ENCODE data around the gene C16orf95.
"Not testable (repeated sequence)": the region's sequence is repeated elsewhere in the genome, so short reads cannot be mapped to it uniquely, and the experiment has no call there.

The C16orf95 gene, protein sequence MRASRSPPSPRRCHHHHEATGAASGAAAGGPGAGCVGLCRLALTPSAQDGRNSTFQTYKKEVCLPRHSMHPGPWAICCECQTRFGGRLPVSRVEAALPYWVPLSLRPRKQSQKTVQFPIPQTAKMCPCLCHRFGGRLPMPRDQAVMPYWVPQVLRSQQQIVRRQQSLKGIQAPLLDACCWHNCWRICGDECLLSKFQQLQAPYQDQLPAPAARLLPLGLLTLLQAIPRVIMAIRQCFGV

DNA sequence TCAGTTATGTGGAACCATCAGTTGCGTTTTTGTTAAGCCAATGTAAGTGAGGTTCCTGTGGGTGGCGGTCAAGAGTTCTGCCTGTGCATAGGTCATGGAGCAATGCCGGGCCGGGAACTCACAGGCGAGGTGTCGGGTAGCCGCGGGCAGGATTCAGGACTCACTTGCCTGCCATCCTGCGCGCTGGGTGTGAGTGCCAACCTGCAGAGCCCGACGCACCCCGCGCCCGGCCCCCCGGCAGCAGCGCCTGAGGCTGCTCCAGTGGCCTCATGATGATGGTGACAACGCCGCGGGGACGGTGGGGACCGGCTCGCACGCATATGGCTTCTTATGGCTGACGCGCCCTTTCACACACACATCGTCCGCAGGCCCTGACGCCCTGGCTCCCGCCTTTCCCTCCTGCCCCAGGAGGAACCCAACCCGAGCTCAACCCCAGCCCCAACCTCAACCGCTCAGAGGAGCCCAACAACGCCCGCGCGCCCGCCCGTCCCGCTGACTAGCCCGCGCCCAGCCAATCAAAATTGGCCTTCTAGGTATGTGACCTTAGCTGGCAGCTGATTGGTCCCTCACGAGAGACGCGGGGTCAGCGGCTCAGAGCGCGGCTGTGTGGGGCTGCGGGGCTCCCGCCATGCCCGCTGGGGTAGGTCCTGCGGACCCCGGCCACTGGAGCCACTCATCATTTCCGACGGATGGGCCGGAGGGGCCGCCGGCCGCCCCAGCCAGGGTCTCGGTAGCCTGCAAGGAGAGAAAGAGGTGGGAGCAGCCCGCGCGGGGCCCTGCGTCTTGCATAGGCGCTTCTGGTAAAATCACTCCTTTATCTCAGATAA, at the start of gene C16orf95:
Gene C16orf95 (minus strand): TSS at position 470 of the 827 bp plus-strand sequence. CDS start 150 bp downstream, at position 320.
- DNase-seq (ENCODE audit: low read depth) = peak; percentile 90

DNA sequence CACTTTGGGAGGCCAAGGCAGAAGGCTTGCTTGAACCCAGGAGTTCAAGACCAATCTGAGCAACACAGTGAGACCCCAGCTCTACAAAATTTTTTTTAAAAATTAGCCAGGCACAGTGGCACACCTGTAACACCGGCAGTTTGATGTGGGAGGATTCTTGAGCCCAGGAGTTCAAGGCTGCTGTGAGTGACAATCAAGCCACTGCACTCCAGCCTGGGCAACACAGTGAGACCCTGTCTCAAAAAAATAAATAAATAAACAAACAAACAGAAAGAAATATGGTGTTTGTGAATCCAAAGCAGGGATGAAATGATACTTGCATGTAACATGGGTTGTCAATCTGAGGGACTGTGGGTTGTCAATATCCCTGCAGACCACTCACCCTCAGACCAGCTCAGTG, 49.7 kb upstream of the C16orf95 start:
- DNase-seq (ENCODE audit: low read depth) = no peak

- DNase-seq (ENCODE audit: low read depth) = no peak
Observed at GRCh38 chr16:87366288-87366687, 49.1 kb upstream of the C16orf95 start.

- no peak for DNase-seq (ENCODE audit: low read depth)
Observed at GRCh38 chr16:87365021-87365713, 48.0 kb upstream of the C16orf95 start.

- DNase-seq (ENCODE audit: low read depth) = no peak
Observed at GRCh38 chr16:87363771-87364455, 46.7 kb upstream of the C16orf95 start.

DNA sequence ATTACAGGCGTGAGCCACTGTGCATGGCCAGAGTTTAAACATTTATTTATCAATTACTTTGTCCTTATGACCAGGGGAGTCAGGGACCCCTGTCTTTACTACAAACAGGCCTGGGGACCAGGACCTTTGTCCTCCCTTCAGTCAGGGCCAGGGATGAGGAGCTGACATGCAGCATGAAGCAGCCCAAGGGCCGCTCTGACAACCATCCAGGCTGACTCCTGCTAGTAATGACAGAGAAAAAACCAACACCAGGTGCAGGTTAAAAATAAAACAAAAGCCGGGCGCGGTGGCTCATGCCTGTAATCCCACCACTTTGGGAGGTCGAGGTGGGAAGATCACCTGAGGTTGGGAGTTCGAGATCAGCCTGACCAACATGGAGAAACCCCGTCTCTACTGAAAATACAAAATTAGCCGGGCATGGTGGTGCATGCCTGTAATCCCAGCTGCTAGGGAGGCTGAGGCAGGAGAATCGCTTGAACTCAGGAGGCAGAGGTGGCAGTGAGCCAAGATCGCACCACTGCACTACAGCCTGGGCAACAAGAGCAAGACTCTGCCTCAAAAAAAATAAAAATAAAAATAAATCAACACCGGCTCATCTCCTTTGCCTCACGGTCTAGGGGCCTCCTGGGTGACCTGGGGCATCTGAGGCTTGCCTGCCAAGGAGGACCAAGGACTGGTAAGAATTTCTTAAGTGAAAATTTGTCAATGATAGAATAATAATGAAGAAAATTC, 45.8 kb upstream of the C16orf95 start:
- DNase-seq (ENCODE audit: low read depth) = not testable (repeated sequence)

DNA sequence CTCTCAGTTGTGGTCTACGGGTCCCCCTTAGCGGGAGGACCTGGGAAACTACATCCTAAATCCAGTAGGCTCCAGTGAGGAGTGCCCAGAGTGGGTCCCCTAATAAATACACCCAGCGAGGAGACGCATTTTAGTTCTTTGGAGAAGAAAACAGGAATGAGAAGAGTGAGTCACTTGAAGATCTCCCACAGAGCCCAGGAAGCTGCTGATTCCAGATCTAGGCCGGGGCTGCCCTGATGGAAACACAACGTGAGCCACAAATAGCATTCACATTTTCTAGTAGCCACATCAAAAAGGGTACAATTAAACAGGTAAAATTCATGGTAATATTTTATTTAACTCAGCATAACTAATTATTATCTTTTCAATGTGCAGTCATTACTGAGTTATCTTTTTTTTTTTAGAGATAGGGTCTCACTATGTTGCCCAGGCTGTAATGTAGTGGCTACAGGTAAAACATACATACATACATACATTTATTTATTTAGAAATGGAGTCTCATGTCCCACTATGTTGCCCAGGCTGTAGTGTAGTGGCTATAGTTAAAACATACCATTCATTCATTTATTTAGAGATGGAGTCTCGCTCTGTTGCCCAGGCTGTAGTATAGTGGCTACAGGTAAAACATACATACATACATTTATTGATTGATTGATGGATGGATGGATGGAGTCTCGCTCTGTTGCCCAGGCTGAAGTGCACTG, 44.9 kb upstream of the C16orf95 start:
- no peak for DNase-seq (ENCODE audit: low read depth)

GRCh38 chr16:87360862-87361610, 43.8 kb upstream of the C16orf95 start:
- DNase-seq (ENCODE audit: low read depth) = no peak

GRCh38 chr16:87359121-87359520, 41.9 kb upstream of the C16orf95 start:
- DNase-seq (ENCODE audit: low read depth) = no peak

DNA sequence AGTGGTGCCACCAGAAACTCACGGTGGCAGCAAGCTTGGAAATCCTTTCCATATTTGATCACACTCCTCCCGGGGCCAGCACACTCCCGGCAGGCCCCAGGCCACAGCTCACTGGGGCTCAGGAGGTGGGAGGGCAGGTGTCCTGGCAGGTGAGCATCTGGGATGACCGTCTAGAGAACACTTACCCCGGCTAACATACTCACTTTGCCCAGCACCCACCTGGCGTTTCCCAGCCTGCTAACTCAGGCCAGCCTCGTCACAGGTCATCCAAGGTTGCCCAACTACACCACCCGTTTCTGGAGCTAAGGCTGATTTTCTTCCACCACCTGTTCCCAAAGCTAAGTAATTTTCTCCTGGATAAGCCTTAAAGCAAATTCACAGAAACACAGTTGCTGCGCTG, 41.5 kb upstream of the C16orf95 start:
- DNase-seq (ENCODE audit: low read depth) = no peak

- no peak for DNase-seq (ENCODE audit: low read depth)
Observed at GRCh38 chr16:87358250-87358649, 41.1 kb upstream of the C16orf95 start.

DNA sequence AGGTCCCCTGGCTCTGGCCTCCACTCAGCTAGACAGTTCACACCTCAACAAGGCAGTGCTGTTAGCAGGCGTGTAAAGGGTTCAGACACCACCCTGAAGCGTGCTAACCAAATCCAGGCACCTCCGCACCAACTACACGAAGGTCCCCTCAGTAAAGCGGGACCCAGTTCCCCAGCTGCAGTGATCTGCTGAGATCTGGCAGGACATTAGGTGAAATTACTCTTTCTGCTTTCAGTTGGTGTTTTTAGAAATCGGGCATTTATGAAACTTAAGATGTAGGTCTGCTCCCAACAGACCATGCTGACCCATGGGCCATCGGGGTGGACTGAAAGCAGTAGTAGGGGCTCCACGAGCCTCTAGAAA, 39.3 kb upstream of the C16orf95 start:
- DNase-seq (ENCODE audit: low read depth) = no peak

DNA sequence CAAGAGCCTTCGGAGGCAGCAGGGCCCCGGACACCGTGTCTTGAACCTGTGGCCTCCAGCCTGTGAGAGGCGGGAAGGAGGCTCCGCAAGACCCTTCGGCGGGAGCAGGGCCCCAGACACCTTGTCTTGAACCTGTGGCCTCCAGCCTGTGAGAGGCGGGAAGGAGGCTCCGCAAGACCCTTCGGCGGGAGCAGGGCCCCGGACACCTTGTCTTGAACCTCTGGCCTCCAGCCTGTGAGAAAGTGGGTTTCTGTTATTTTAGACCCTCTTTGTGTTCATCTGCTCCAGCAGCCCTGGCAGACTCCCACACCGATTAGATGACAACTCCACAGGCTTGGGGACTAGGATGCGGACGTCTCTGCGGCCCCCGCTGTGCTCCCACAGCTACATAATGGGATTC, 36.4 kb upstream of the C16orf95 start:
- no peak for DNase-seq (ENCODE audit: low read depth)

GRCh38 chr16:87352818-87353217, 35.6 kb upstream of the C16orf95 start:
- no peak for DNase-seq (ENCODE audit: low read depth)

GRCh38 chr16:87351320-87351698, 34.1 kb upstream of the C16orf95 start:
- DNase-seq (ENCODE audit: low read depth) = no peak

- peak; percentile 14 for DNase-seq (ENCODE audit: low read depth)
Observed at GRCh38 chr16:87350681-87351319, 33.6 kb upstream of the C16orf95 start.

DNA sequence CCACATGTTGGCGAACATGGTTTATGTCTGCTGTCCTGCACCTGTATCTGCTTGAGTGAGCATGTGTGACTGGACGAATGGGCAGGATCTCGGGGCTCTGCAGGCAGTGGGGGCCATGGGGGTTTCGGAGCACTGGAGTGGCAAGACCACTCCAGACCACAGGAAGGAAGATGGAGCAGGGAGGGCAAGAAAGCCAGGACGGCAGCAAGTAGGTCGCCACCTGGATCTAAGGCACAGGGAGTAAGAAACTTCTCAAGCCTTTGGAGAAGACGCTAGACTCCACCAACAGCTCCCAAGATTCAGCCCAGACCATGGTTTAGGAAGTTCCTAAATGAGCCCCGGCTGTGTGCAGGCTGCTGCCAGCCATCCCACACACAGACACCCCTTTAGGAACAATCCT, 32.8 kb upstream of the C16orf95 start:
- DNase-seq (ENCODE audit: low read depth) = no peak

DNA sequence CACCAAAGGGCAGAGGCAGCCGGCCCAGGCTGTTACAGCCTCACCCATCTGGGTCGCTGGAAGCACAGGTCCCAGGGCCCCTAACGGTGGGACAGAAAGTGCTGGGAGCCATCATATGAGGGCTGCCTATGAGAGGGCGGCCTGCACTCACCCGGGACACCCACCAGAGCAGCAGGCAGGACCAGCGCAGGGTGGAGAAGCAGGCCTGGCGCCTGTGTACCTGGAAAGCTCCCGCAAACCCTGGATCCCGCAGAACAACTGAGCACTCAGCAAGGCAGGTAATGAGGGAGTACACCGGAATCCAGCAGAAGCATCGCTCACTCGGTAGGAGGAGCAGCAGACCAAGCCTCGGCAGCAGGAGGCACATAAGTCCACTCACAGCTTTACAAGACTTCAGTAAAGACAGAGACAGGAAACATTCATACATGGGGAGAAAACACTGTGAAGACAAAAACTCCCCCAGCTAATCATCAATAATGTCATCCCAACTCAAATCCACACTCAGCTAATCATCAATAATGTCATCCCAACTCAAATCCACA, 31.5 kb upstream of the C16orf95 start:
- DNase-seq (ENCODE audit: low read depth) = no peak

DNA sequence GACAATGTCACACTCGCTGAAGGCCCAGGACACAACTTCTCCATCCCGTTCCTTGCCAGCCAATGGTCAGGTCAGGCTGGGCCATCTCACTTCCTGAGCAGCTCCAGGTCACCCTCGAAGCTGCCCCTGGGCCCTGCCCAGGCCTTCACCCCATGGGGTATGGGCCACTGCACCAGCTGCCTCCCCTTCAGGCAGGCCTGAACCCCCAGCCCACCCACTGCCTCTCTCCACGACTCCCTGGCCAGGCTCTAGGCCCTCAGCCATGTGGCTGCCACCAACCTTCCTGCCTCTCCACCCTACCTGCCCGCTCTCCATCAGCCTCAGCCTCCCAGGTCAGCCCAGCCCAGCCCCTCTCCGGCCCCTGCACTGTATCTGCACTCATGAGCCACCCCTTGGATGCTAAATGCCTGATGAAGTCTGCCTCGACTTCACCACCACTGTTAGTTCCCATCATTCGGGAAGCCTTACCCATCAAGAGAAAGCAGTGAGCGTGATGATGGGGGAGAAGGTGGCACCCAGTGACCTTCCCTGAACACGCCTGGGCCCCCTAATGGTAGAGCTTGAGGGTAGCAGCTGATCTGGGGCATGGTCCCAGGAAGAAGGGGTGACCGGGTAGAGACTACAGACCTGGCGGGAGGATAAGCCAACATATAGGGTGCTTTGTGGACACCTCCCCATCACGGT, 30.9 kb upstream of the C16orf95 start:
- no peak for DNase-seq (ENCODE audit: low read depth)

All from stromal cell of bone marrow (primary cell).